Left ventricle myocardium inferior (tissue), 1 donor: Measurements from ENCODE around the gene AVPR1B. TPM values are rescaled to one million over a fixed set of nuclear protein-coding genes. Genes with fewer than 3 reads are reported as not detected.

ENCODE experiments used
- DNase-seq: peaks from one replicate; pipeline ENCODE4 v3.0.0-alpha.2; 2020
- H3K27ac ChIP-seq: fragments of 200-600 bp; replicated peaks from 2 replicates; pipeline ENCODE4 v1.8.0; 2021
- H3K27me3 ChIP-seq: fragments of 200-600 bp; 2 replicates; pipeline ENCODE4 v1.8.0; 2021; ENCODE audit warnings: low read depth
- H3K36me3 ChIP-seq: fragments of 200-600 bp; 2 replicates; pipeline ENCODE4 v1.8.0; 2021
- H3K4me1 ChIP-seq: fragments of 200-600 bp; 2 replicates; pipeline ENCODE4 v1.8.0; 2021
- H3K4me3 ChIP-seq: fragments of 200-600 bp; 2 replicates; pipeline ENCODE4 v1.8.0; 2021; ENCODE audit warnings: mild to moderate bottlenecking, moderate library complexity
- H3K9me3 ChIP-seq: fragments of 200-600 bp; replicated peaks from 2 replicates; pipeline ENCODE4 v1.8.0; 2021
- CTCF ChIP-seq: fragments of 200-600 bp; IDR thresholded peaks from 2 replicates; pipeline ENCODE4 v1.8.0; 2021; ENCODE audit warnings: antibody characterized with exemption, mild to moderate bottlenecking, borderline replicate concordance
- intact Hi-C: fragments of 100-400 bp; cut with micrococcal nuclease; formaldehyde crosslinking; loops from one replicate; pipeline ENCODE4 v1.11.0; 2022
- total RNA-seq: library from RNA; stranded (reverse); fragmentation: NEBNext Ultra II Directional; extraction: Animal tissue kit (Norgen Biotek cat#: 25700); gene quantifications from one replicate; pipeline ENCODE4 v1.2.1, GENCODE V29; 2021
- donor health status: DM: no; HTN: yes; CAD: no; lungs with severe emphysema.

Gene AVPR1B
- total RNA-seq, 1 donor from 2014 or later, result not detected

- H3K9me3 ChIP-seq, result no peaks in the 10 kb centered on the region
- no peak for DNase-seq
- H3K27me3 ChIP-seq, result peaks cover 20% of the 10 kb centered on the region
- no peaks in the 10 kb centered on the region for H3K36me3 ChIP-seq
- H3K4me3 ChIP-seq, result no peak overlapping the region
- TF ChIP-seq CTCF, result no peak
- intact Hi-C loops, result no loop called here
- H3K4me1 ChIP-seq, result peaks cover 6% of the 10 kb centered on the region
- no peak overlapping the region for H3K27ac ChIP-seq
These were observed 37.0 kb downstream of the AVPR1B start for GRCh38 chr1:206080026-206080820.

- no peak overlapping the region for H3K27ac ChIP-seq
- no peaks in the 10 kb centered on the region for H3K36me3 ChIP-seq
- no peak for DNase-seq
- peaks cover 6% of the 10 kb centered on the region for H3K4me1 ChIP-seq
- intact Hi-C loops, result no loop called here
- H3K27me3 ChIP-seq, result peaks cover 20% of the 10 kb centered on the region
- no peak for TF ChIP-seq CTCF
- no peak overlapping the region for H3K4me3 ChIP-seq
- no peaks in the 10 kb centered on the region for H3K9me3 ChIP-seq
These were observed 38.1 kb downstream of the AVPR1B start for GRCh38 chr1:206079135-206079534.

- no peak for DNase-seq
These were observed 41.1 kb downstream of the AVPR1B start for GRCh38 chr1:206075786-206076755.

GRCh38 chr1:206074839-206075238, 42.3 kb downstream of the AVPR1B start:
- no peak for DNase-seq
- Histone ChIP-seq H3K36me3 (no peaks in the 10 kb centered on the region), H3K27me3 (peaks cover 20% of the 10 kb centered on the region), H3K27ac (no peak overlapping the region), H3K4me1 (no peaks in the 10 kb centered on the region), H3K4me3 (no peak overlapping the region), H3K9me3 (no peaks in the 10 kb centered on the region)
- no peak for TF ChIP-seq CTCF
- intact Hi-C loops, result no loop called here

More at GRCh38 chr1:206075786-206076755, 41.1 kb downstream of the AVPR1B start:
- Histone ChIP-seq H3K4me3 (no peak overlapping the region), H3K27me3 (peaks cover 20% of the 10 kb centered on the region), H3K4me1 (no peaks in the 10 kb centered on the region), H3K9me3 (no peaks in the 10 kb centered on the region), H3K27ac (no peak overlapping the region), H3K36me3 (no peaks in the 10 kb centered on the region)
- intact Hi-C loops, result no loop called here
- no peak for TF ChIP-seq CTCF

GRCh38 chr1:206070627-206071304, 46.4 kb downstream of the AVPR1B start:
- intact Hi-C loops, result no loop called here
- TF ChIP-seq CTCF, result no peak
- DNase-seq, result no peak
- Histone ChIP-seq H3K27ac (no peak overlapping the region), H3K4me1 (peaks cover 20% of the 10 kb centered on the region), H3K9me3 (no peaks in the 10 kb centered on the region), H3K4me3 (no peak overlapping the region), H3K27me3 (no peaks in the 10 kb centered on the region), H3K36me3 (no peaks in the 10 kb centered on the region)
